ENCODE measurements around the gene TMEM242. TPM values are rescaled to one million over a fixed set of nuclear protein-coding genes. Genes with fewer than 3 reads are reported as not detected.

TMEM242 gene
- total and polyA plus RNA-seq, 7 donors, result 7.8 to 14.8 (median 14.0) TPM

DNA sequence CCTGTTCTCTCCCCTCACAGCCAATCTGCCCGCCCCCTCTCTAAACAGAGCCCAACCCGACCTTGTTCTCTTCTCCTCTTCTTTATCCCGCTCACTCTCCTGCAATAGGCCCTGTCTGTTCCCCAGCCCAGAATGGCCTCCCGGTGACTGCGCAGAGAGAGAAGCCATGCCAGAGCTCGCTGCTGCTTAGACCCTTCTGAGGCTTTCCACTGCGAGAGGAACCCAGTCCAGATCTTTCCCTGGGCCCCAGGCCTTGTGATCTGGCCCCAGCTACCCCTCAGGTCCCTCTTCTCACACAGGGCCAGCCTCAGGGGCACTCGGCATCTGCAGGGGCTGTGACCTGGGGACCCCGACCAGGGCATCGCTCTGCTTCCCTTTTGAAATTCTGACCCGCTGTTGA, 58.1 kb downstream of the TMEM242 start:
- Histone ChIP-seq H3K27ac (no peak overlapping the region), H3K36me3 (ENCODE audit: insufficient read depth in 1 of 2, low read depth in 1 of 2) (no peaks in the 10 kb centered on the region), H3K4me1 (peaks cover 19% of the 10 kb centered on the region), H3K4me3 (no peak overlapping the region), H3K27me3 (ENCODE audit: insufficient read depth in 3 of 3, low read length in 2 of 3) (no peaks in the 10 kb centered on the region), H3K9me3 (no peaks in the 10 kb centered on the region)
- TF ChIP-seq, protein P1, sequence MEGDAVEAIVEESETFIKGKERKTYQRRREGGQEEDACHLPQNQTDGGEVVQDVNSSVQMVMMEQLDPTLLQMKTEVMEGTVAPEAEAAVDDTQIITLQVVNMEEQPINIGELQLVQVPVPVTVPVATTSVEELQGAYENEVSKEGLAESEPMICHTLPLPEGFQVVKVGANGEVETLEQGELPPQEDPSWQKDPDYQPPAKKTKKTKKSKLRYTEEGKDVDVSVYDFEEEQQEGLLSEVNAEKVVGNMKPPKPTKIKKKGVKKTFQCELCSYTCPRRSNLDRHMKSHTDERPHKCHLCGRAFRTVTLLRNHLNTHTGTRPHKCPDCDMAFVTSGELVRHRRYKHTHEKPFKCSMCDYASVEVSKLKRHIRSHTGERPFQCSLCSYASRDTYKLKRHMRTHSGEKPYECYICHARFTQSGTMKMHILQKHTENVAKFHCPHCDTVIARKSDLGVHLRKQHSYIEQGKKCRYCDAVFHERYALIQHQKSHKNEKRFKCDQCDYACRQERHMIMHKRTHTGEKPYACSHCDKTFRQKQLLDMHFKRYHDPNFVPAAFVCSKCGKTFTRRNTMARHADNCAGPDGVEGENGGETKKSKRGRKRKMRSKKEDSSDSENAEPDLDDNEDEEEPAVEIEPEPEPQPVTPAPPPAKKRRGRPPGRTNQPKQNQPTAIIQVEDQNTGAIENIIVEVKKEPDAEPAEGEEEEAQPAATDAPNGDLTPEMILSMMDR (IDR thresholded peaks at IDR 0.05), result no peak
- intact Hi-C loops (cut with DNase I), result no loop called here
- ATAC-seq (no peak), DNase-seq (no peak)
- 91 to 92% (median 92%) methylated on average over 11 of the region's 11 CpGs for WGBS, 3 donors

DNA sequence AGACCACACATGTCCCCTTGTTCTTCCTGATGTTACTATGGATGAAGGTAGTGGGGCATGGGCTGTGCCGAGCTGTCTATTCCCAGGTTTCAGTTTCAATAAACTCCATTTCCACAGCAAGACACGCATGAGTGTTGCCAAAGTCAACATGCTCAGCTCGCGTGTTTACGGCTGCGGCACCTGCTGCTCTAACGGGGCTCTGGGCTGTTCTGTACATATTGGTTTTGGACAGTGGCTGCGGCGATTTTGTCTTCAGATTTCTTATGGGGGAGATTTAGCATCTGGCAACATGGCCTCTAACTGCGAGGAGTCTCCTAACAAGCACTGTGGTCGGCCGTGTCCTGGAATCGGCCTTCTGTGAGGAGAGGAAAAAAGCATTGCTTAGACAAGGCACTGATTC, 58.6 kb downstream of the TMEM242 start:
- peaks cover 19% of the 10 kb centered on the region for H3K4me1 ChIP-seq
- TF ChIP-seq, protein P1 (IDR thresholded peaks at IDR 0.05), result no peak
- H3K4me3 ChIP-seq, result no peak overlapping the region
- no peaks in the 10 kb centered on the region for H3K27me3 ChIP-seq (ENCODE audit: insufficient read depth in 3 of 3, low read length in 2 of 3)
- no peak overlapping the region for H3K27ac ChIP-seq
- no peak for ATAC-seq
- no peak for DNase-seq
- no peaks in the 10 kb centered on the region for H3K9me3 ChIP-seq
- intact Hi-C loops (cut with DNase I), result no loop called here
- no peaks in the 10 kb centered on the region for H3K36me3 ChIP-seq (ENCODE audit: insufficient read depth in 1 of 2, low read depth in 1 of 2)
- WGBS, 3 donors, result 84 to 89% (median 86%) methylated on average over 13 of the region's 13 CpGs

DNA sequence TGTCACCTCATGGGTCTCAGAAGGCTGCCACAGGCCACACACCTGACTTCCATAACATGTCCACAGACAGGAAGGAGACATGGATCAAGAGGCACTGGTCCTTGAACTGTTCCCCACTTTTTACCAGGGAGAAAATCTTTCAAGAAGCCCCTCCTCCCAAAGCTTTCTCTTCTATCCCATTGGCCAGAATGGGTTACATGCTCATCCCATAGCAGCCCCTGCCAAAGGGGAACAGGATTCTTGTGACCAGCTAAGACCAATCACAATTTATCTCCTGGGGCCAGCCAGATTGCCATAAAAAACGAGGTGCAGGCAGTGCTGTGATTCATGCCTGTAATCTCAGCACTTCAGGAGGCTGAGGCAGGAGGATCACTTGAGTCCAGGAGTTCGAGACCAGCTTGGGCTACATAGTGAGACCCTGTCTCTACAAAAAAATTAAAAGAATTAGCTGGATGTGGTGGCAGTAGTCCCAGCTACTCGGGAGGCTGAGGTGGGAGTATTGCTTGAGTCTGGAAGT, 59.4 kb downstream of the TMEM242 start:
- Histone ChIP-seq H3K4me3 (no peak overlapping the region), H3K27me3 (ENCODE audit: insufficient read depth in 3 of 3, low read length in 2 of 3) (no peaks in the 10 kb centered on the region), H3K9me3 (no peaks in the 10 kb centered on the region), H3K36me3 (ENCODE audit: insufficient read depth in 1 of 2, low read depth in 1 of 2) (no peaks in the 10 kb centered on the region), H3K27ac (no peak overlapping the region), H3K4me1 (peaks cover 11% of the 10 kb centered on the region)
- DNase-seq (no peak), ATAC-seq (no peak)
- TF ChIP-seq, protein P1 (IDR thresholded peaks at IDR 0.05), result no peak
- WGBS, 3 donors, result 82 to 90% (median 85%) methylated on average over 3 of the region's 3 CpGs
- intact Hi-C loops (cut with DNase I), result no loop called here

DNA sequence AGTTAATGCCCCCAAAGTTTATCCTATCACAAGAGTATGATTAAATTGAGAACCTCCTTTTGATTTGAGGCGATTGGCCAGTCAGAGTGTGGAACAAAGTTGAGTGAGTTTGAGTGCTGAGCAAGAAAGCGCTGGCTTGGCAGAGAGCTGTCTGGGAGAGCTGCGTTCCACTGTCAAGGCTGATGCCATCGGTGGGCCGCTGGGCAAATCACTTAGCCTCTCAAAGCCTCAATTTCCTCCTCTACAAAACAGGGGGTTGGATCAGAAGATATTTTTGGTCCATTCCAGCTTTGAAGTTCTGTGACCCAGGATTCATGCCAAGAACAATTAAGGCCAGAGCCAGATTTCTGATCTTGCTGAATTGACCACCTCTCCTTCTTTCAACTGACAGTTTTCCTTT, 60.2 kb downstream of the TMEM242 start:
- intact Hi-C loops (cut with DNase I), result no loop called here
- no peaks in the 10 kb centered on the region for H3K9me3 ChIP-seq
- no peaks in the 10 kb centered on the region for H3K27me3 ChIP-seq (ENCODE audit: insufficient read depth in 3 of 3, low read length in 2 of 3)
- TF ChIP-seq, protein P1 (IDR thresholded peaks at IDR 0.05), result no peak
- no peak for DNase-seq
- no peak overlapping the region for H3K27ac ChIP-seq
- no peaks in the 10 kb centered on the region for H3K36me3 ChIP-seq (ENCODE audit: insufficient read depth in 1 of 2, low read depth in 1 of 2)
- ATAC-seq, result no peak
- 68 to 76% (median 73%) methylated on average over 5 of the region's 5 CpGs for WGBS, 3 donors
- no peak overlapping the region for H3K4me3 ChIP-seq
- peaks cover 6% of the 10 kb centered on the region for H3K4me1 ChIP-seq

DNA sequence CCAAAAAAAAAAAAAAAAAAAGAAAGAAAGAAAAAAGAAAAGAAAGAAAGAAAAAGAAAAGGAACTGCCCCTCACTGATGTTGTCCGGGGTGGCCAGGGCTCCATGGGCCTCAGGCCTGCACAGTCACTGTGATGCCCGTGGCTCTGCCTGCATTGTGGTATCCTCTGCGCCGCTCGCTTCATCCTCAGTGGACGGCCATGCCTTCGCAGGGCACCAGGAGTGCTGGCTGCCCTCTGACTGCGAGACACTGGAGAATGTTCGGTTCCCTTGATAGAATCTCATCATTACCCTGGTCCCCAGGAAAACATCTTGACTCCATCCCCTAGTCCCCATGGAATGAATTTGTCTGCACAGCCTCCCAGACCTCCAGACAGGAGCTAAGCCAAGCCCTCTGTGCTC, 61.7 kb downstream of the TMEM242 start:
- no peak for DNase-seq
- no peak for ATAC-seq
- no peak overlapping the region for H3K4me3 ChIP-seq
- H3K36me3 ChIP-seq (ENCODE audit: insufficient read depth in 1 of 2, low read depth in 1 of 2), result no peaks in the 10 kb centered on the region
- no peaks in the 10 kb centered on the region for H3K9me3 ChIP-seq
- no peaks in the 10 kb centered on the region for H3K27me3 ChIP-seq (ENCODE audit: insufficient read depth in 3 of 3, low read length in 2 of 3)
- WGBS, 3 donors, result 86 to 96% (median 86%) methylated on average over 9 of the region's 9 CpGs
- TF ChIP-seq, protein P1 (IDR thresholded peaks at IDR 0.05), result no peak
- H3K27ac ChIP-seq, result no peak overlapping the region
- intact Hi-C loops (cut with DNase I), result no loop called here
- peaks cover 6% of the 10 kb centered on the region for H3K4me1 ChIP-seq
